Epithelial cell of proximal tubule (primary cell): Measurements from ENCODE around the gene CHST12. TPM values are rescaled to one million over a fixed set of nuclear protein-coding genes. Genes with fewer than 3 reads are reported as not detected.

Source experiments
- DNase-seq: peaks from one replicate; pipeline ENCODE4 v3.0.0-alpha.2; 2011; ENCODE audit warnings: low read depth
- H3K4me3 ChIP-seq: 2 replicates; pipeline ENCODE4 v1.5.1; 2011; ENCODE audit warnings: low read depth, mild to moderate bottlenecking, low read length
- total RNA-seq: library from RNA; depleted of rRNA; stranded (reverse); fragments of >200 nt; gene quantifications from 2 replicates; pipeline ENCODE4 v1.2.3, GENCODE V29; 2015
- TF ChIP-seq, protein P1 (sequence below): conservative IDR thresholded peaks from 2 replicates; pipeline ENCODE4 v1.5.1; 2012; ENCODE audit warnings: low read depth, mild to moderate bottlenecking, low read length

The CHST12 gene
- total RNA-seq, 1 donor from 2014 or later, result 10.6 TPM

DNA sequence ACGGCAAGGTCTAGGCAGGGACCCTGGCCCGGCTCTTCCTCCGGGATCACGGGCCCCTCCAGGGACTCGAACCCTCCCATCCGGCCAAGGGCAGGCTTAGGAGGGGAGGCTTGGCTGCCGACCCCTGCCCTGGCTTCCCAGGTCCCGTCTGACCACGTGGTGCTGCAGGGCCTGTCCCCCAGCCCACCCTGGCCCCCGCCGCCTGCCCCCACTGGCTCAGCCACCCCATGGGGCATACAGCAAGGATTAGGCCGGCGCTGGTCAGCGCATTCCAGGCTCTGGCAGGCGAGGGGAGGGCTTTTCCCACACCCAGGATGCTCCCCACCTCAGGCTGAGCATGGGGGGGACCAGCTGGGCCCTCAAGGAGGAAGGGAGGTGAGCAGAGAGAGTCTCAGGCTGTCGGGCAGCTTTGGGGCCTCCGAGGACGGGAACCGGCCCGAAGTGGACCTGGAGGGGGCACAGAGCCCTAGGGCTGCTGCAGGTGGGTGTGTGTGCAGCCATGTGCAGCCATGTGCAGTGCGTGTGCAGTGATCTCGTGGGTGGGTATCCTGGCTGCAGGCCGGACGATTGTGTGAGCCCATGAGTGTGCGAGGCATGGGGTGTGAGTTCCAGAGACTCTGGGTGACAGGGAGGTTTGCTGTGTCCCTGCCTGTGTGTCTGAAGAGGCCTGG lies 73.5 kb downstream of the CHST12 start:
- no peak overlapping the region for H3K4me3 ChIP-seq
- TF ChIP-seq, protein P1, sequence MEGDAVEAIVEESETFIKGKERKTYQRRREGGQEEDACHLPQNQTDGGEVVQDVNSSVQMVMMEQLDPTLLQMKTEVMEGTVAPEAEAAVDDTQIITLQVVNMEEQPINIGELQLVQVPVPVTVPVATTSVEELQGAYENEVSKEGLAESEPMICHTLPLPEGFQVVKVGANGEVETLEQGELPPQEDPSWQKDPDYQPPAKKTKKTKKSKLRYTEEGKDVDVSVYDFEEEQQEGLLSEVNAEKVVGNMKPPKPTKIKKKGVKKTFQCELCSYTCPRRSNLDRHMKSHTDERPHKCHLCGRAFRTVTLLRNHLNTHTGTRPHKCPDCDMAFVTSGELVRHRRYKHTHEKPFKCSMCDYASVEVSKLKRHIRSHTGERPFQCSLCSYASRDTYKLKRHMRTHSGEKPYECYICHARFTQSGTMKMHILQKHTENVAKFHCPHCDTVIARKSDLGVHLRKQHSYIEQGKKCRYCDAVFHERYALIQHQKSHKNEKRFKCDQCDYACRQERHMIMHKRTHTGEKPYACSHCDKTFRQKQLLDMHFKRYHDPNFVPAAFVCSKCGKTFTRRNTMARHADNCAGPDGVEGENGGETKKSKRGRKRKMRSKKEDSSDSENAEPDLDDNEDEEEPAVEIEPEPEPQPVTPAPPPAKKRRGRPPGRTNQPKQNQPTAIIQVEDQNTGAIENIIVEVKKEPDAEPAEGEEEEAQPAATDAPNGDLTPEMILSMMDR, result no peak
- no peak for DNase-seq

DNA sequence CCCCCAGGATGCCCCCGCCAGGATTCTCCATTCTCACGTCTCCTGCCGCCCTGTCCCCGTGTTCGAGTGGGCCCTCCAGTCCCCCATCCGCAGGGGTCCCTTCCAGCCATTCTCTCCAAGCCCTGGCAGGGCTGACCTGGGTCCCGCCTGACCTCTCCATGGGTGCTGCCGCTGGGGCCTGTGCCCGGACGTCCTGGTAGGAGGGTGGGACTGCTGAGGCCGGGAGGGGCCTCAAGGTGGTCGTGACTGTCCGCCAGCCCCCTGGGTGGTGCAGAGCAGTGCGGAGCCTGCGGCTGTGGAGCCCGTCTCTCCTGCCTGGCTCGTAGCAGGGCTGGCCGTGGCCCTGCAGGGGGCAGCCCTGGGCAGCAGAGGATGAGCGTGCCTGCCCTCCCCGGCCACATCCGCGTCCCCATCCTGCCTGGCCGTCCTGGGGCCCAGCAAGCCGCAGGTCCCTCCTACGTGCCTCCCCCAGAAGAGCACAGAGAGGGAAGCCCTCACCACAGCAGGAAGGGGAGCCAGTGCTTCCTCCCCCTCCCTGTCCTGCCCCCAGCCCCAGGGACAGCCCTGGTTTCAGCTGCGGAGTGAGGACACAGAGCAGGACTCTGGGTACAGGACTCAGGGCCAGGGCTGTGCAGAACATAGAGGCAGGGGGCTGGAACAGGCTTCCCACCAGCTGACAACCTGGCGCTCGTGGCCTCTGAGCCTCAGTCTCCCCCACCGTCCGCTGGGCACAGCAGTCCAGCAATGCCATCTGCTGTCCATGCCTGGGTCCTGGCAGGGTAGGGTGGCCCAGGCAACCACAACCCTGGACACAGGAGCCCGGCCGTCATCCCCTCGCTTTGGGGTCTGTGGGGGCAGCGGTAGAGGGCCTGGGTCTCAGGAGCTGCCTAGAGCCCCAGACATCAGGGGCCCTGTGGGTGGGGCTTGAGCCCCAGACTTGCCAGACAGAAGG lies 74.3 kb downstream of the CHST12 start:
- no peak for DNase-seq
- TF ChIP-seq, protein P1, result peak; percentile 75
- no peak overlapping the region for H3K4me3 ChIP-seq

- TF ChIP-seq, protein P1, result no peak
- no peak overlapping the region for H3K4me3 ChIP-seq
- DNase-seq, result no peak
These were observed 75.0 kb downstream of the CHST12 start for GRCh38 chr7:2478399-2478785.

DNA sequence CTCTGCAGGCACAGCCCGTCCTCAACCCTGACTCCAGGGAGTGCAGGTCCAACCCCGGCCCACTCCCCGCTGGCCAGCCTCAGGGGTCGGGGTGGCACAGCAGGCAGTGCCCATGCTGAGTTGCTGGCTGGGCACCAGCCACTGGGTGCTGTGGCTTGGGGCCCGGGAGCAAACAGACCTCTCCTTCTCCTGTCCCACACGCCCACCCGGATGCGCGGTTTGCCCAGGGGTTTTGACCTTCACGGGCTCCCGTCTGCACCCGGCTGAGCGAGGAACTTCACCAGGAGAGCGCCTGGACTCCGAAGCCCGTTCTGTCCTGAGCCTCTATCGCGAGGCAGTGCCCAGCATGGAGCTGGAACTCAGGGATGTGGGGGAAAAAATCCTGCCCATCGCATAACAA lies 75.4 kb downstream of the CHST12 start:
- TF ChIP-seq, protein P1, result no peak
- H3K4me3 ChIP-seq, result no peak overlapping the region
- no peak for DNase-seq

DNA sequence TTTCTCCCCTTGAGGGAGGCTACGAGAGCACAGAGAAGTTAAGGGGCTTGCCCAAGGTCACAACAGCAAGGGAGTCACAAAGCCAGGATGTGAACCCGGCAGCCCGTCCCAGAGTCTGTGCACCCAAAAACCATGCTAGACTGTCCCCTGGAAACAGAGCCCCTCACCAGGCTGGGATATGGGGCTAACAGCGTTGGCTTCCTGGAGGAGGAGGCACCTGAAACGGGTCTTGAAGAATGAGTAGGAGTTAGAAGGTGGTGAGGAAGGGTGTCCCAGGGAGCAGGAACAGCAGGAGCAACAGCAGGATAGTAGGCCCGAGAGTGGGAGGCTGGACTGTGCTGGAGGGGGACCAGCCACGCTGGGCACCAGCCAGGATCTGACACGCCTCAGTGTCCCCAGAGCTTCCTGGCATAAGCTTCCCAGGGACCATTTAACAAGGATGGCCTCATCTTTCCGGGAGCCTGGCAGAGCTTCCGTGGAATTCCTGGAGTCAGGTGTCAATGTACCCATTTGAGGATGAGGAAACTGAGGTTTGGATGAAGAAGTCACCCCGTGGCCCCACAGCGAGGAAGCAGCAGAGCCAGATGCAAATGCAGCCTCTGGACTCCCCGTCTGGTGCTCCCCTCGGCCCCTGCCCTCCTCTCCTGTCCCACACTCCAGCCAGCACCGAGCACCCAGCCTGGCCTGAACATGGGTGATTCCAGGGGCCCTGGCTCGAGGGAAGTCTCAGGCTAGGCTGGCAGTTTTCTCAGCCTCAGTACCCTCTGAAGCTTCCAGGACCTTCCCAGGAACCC lies 76.1 kb downstream of the CHST12 start:
- DNase-seq, result no peak
- H3K4me3 ChIP-seq, result no peak overlapping the region
- TF ChIP-seq, protein P1, result no peak

DNA sequence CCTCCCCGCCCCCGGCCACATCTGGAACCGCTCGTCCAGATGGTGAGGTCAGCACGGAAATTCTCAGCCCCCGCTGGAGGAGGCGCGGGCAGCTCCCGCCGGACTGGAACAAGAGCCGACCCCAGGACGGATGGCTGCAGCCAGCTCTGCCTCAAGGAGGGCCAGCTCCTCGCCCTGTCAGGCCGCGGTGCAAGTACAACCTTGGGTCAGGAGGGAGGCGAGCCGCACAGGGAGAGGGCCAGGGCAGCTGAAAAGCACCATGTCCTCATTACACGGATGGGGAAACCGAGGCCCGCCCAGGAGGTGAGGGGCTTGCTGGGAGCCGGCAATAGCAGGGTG lies 76.6 kb downstream of the CHST12 start:
- no peak overlapping the region for H3K4me3 ChIP-seq
- TF ChIP-seq, protein P1, result no peak
- DNase-seq, result no peak
